Body of pancreas (tissue), 4 donors: ENCODE measurements around the gene C1QTNF1.

ENCODE experiments used
- CTCF ChIP-seq, 7 experiments: fragments of 450-650 bp in 4 of 7; fragments of 200-600 bp in 3 of 7; sonication (generic) in 3 of 7; IDR thresholded peaks; one replicate each; pipeline ENCODE4 v1.5.1; 2016 to 2019; ENCODE audit warnings: antibody characterized with exemption in 7 of 7
- POLR2A ChIP-seq, 3 donors: fragments of 450-650 bp; IDR thresholded peaks; one replicate each; pipeline ENCODE4 v1.6.1; 2016; ENCODE audit warnings: antibody characterized with exemption in 3 of 3, mild to moderate bottlenecking in 2 of 3

GRCh38 chr17:78998311-78999055 is 25.5 kb upstream of the C1QTNF1 start:
- TF ChIP-seq CTCF (IDR thresholded peaks at IDR 0.05) (no peak), POLR2A (IDR thresholded peaks at IDR 0.05) (no peak)
